ENCODE results near the gene BTRC.
"Not testable (repeated sequence)": the region's sequence is repeated elsewhere in the genome, so short reads cannot be mapped to it uniquely, and the experiment has no call there.

Gene BTRC

GRCh38 chr10:101386659-101387259, 32.8 kb downstream of the BTRC start:
- DNase-seq (ENCODE audit: low spot score), result no peak

GRCh38 chr10:101388676-101389276, 34.8 kb downstream of the BTRC start:
- no peak for DNase-seq (ENCODE audit: low spot score)

GRCh38 chr10:101389532-101389931, 35.6 kb downstream of the BTRC start:
- DNase-seq (ENCODE audit: low spot score), result not testable (repeated sequence)

- no peak for DNase-seq (ENCODE audit: low spot score)
Measured at GRCh38 chr10:101389986-101390531, 36.1 kb downstream of the BTRC start.

GRCh38 chr10:101393378-101393777, 39.4 kb downstream of the BTRC start:
- no peak for DNase-seq (ENCODE audit: low spot score)

GRCh38 chr10:101394524-101395133, 40.7 kb downstream of the BTRC start:
- DNase-seq (ENCODE audit: low spot score), result no peak

GRCh38 chr10:101397140-101397539, 43.2 kb downstream of the BTRC start:
- DNase-seq (ENCODE audit: low spot score), result peak; percentile 14

GRCh38 chr10:101400585-101400984, 46.6 kb downstream of the BTRC start:
- no peak for DNase-seq (ENCODE audit: low spot score)

GRCh38 chr10:101402711-101403110, 48.7 kb downstream of the BTRC start:
- no peak for DNase-seq (ENCODE audit: low spot score)

GRCh38 chr10:101403161-101403560, 49.2 kb downstream of the BTRC start:
- DNase-seq (ENCODE audit: low spot score), result no peak

GRCh38 chr10:101405001-101405400, 51.0 kb downstream of the BTRC start:
- no peak for DNase-seq (ENCODE audit: low spot score)

- DNase-seq (ENCODE audit: low spot score), result no peak
Measured at GRCh38 chr10:101411598-101411997, 57.6 kb downstream of the BTRC start.

- DNase-seq (ENCODE audit: low spot score), result no peak
Measured at GRCh38 chr10:101414034-101414433, 60.1 kb downstream of the BTRC start.

GRCh38 chr10:101415884-101416283, 61.9 kb downstream of the BTRC start:
- no peak for DNase-seq (ENCODE audit: low spot score)

- DNase-seq (ENCODE audit: low spot score), result not testable (repeated sequence)
Measured at GRCh38 chr10:101421967-101422366, 68.0 kb downstream of the BTRC start.

- no peak for DNase-seq (ENCODE audit: low spot score)
Measured at GRCh38 chr10:101425535-101425934, 71.6 kb downstream of the BTRC start.

- no peak for DNase-seq (ENCODE audit: low spot score)
Measured at GRCh38 chr10:101428036-101428435, 74.1 kb downstream of the BTRC start.

GRCh38 chr10:101429423-101429822, 75.5 kb downstream of the BTRC start:
- no peak for DNase-seq (ENCODE audit: low spot score)

GRCh38 chr10:101436302-101436701, 82.3 kb downstream of the BTRC start:
- DNase-seq (ENCODE audit: low spot score), result no peak

- no peak for DNase-seq (ENCODE audit: low spot score)
Measured at GRCh38 chr10:101438881-101439391, 85.0 kb downstream of the BTRC start.

GRCh38 chr10:101441541-101442455, 87.8 kb downstream of the BTRC start:
- peak; percentile 62 for DNase-seq (ENCODE audit: low spot score)

GRCh38 chr10:101442456-101442800, 88.5 kb downstream of the BTRC start:
- DNase-seq (ENCODE audit: low spot score), result no peak

All from germinal center (tissue), 1 donor.